Measurements from ENCODE around the gene TMEM242.

Gene TMEM242

GRCh38 chr6:157265186-157265585, 58.1 kb downstream of the TMEM242 start:
- TF ChIP-seq GATA2 (IDR thresholded peaks at IDR 0.05; ENCODE audit: low read depth, low read length): no peak
- no peak for TF ChIP-seq GATA3 (IDR thresholded peaks at IDR 0.05; ENCODE audit: low read depth, low read length)

GRCh38 chr6:157264701-157265100, 58.6 kb downstream of the TMEM242 start:
- TF ChIP-seq GATA3 (IDR thresholded peaks at IDR 0.05; ENCODE audit: low read depth, low read length): no peak
- TF ChIP-seq GATA2 (IDR thresholded peaks at IDR 0.05; ENCODE audit: low read depth, low read length): no peak

GRCh38 chr6:157263881-157264397, 59.4 kb downstream of the TMEM242 start:
- TF ChIP-seq GATA2 (IDR thresholded peaks at IDR 0.05; ENCODE audit: low read depth, low read length): no peak
- TF ChIP-seq GATA3 (IDR thresholded peaks at IDR 0.05; ENCODE audit: low read depth, low read length): no peak

- no peak for TF ChIP-seq GATA3 (IDR thresholded peaks at IDR 0.05; ENCODE audit: low read depth, low read length)
- no peak for TF ChIP-seq GATA2 (IDR thresholded peaks at IDR 0.05; ENCODE audit: low read depth, low read length)
Observed at GRCh38 chr6:157263146-157263545, 60.2 kb downstream of the TMEM242 start.

DNA sequence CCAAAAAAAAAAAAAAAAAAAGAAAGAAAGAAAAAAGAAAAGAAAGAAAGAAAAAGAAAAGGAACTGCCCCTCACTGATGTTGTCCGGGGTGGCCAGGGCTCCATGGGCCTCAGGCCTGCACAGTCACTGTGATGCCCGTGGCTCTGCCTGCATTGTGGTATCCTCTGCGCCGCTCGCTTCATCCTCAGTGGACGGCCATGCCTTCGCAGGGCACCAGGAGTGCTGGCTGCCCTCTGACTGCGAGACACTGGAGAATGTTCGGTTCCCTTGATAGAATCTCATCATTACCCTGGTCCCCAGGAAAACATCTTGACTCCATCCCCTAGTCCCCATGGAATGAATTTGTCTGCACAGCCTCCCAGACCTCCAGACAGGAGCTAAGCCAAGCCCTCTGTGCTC, 61.7 kb downstream of the TMEM242 start:
- TF ChIP-seq GATA2 (IDR thresholded peaks at IDR 0.05; ENCODE audit: low read depth, low read length) (no peak), GATA3 (IDR thresholded peaks at IDR 0.05; ENCODE audit: low read depth, low read length) (no peak)

GRCh38 chr6:157260735-157261410, 62.4 kb downstream of the TMEM242 start:
- TF ChIP-seq GATA2 (IDR thresholded peaks at IDR 0.05; ENCODE audit: low read depth, low read length): no peak
- no peak for TF ChIP-seq GATA3 (IDR thresholded peaks at IDR 0.05; ENCODE audit: low read depth, low read length)

- TF ChIP-seq GATA3 (IDR thresholded peaks at IDR 0.05; ENCODE audit: low read depth, low read length) (no peak), GATA2 (IDR thresholded peaks at IDR 0.05; ENCODE audit: low read depth, low read length) (no peak)
Observed at GRCh38 chr6:157259443-157259842, 63.9 kb downstream of the TMEM242 start.

- TF ChIP-seq GATA2 (IDR thresholded peaks at IDR 0.05; ENCODE audit: low read depth, low read length) (no peak), GATA3 (IDR thresholded peaks at IDR 0.05; ENCODE audit: low read depth, low read length) (no peak)
Observed at GRCh38 chr6:157258878-157259277, 64.4 kb downstream of the TMEM242 start.

GRCh38 chr6:157255079-157255478, 68.2 kb downstream of the TMEM242 start:
- TF ChIP-seq GATA3 (IDR thresholded peaks at IDR 0.05; ENCODE audit: low read depth, low read length): no peak
- no peak for TF ChIP-seq GATA2 (IDR thresholded peaks at IDR 0.05; ENCODE audit: low read depth, low read length)

- TF ChIP-seq GATA2 (IDR thresholded peaks at IDR 0.05; ENCODE audit: low read depth, low read length) (no peak), GATA3 (IDR thresholded peaks at IDR 0.05; ENCODE audit: low read depth, low read length) (no peak)
Observed at GRCh38 chr6:157254538-157254937, 68.8 kb downstream of the TMEM242 start.

GRCh38 chr6:157253699-157254098, 69.6 kb downstream of the TMEM242 start:
- no peak for TF ChIP-seq GATA2 (IDR thresholded peaks at IDR 0.05; ENCODE audit: low read depth, low read length)
- TF ChIP-seq GATA3 (IDR thresholded peaks at IDR 0.05; ENCODE audit: low read depth, low read length): no peak

DNA sequence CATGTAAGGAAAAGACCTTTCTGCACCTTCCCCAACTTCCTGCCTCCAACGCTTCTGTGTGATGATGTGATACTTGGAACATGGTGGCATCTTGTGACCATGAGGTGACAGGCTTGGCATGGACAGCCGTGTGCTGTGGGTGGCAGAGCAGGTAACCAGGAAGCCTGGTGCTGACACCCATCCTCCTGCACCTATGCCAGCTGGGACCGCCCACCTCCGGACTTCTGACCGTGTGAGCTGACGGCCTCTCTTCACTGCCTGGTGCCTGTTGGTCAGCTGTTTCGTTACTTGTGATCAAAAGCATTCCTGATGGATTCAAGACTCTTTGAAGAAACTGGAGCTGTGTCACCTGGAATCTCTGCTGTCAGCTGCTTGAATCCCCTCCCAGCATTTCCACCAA, 70.3 kb downstream of the TMEM242 start:
- TF ChIP-seq GATA2 (IDR thresholded peaks at IDR 0.05; ENCODE audit: low read depth, low read length) (no peak), GATA3 (IDR thresholded peaks at IDR 0.05; ENCODE audit: low read depth, low read length) (no peak)

GRCh38 chr6:157251586-157252247, 71.6 kb downstream of the TMEM242 start:
- TF ChIP-seq GATA2 (IDR thresholded peaks at IDR 0.05; ENCODE audit: low read depth, low read length) (peak; percentile 98), GATA3 (IDR thresholded peaks at IDR 0.05; ENCODE audit: low read depth, low read length) (peak; percentile 97)

DNA sequence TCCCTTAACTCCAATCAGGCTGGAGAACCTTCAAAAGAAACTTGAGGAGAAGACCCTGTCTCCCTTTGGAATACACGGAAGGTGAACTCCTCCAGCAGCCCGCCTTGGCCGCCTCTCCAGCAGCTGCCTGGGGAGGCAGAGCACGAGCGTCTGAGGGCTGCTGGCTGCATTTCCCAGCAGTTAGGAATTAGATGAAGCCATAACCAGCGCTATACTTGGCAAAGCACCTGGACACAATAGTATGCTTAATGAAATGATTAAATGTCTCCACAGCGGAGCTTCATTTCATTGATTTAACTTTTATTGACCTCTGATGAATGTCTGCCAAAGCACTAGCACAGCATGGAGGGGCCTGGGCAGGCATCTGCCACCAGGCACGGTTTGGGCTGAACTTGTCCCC, 73.5 kb downstream of the TMEM242 start:
- TF ChIP-seq GATA3 (IDR thresholded peaks at IDR 0.05; ENCODE audit: low read depth, low read length): no peak
- TF ChIP-seq GATA2 (IDR thresholded peaks at IDR 0.05; ENCODE audit: low read depth, low read length): no peak

- no peak for TF ChIP-seq GATA2 (IDR thresholded peaks at IDR 0.05; ENCODE audit: low read depth, low read length)
- no peak for TF ChIP-seq GATA3 (IDR thresholded peaks at IDR 0.05; ENCODE audit: low read depth, low read length)
Observed at GRCh38 chr6:157248264-157248663, 75.1 kb downstream of the TMEM242 start.
